Natural killer cell (primary cell): ENCODE results near the gene DNAJC5. TPM values are rescaled to one million over a fixed set of nuclear protein-coding genes. Genes with fewer than 3 reads are reported as not detected.
"Not testable (repeated sequence)": the region's sequence is repeated elsewhere in the genome, so short reads cannot be mapped to it uniquely, and the experiment has no call there.

Experiments
- ATAC-seq, 3 donors: fragments of 150-1000 bp in 2 of 3; fragments of 200-7000 bp in 1 of 3; cut with Tn5 transposase; 1 replicate in 1 of 3; 2 replicates in 2 of 3; pipeline ENCODE4 v1.10.0; 2021; ENCODE audit warnings: mild to moderate bottlenecking in 2 of 3, moderate library complexity in 2 of 3
- DNase-seq, 2 donors: peaks; one replicate each; pipeline versions ENCODE4 v3.0.0 to v3.0.0-alpha.2; 2013 to 2021; ENCODE audit warnings: mixed read lengths in 1 of 2
- H3K27ac ChIP-seq: one replicate; pipeline ENCODE4 v1.5.1; 2013; ENCODE audit warnings: mild to moderate bottlenecking, low read length
- H3K27me3 ChIP-seq: one replicate; pipeline ENCODE4 v1.6.1; 2013; ENCODE audit warnings: low read length; ENCODE audit not compliant: control insufficient read depth, insufficient read depth
- H3K36me3 ChIP-seq: one replicate; pipeline ENCODE4 v1.6.1; 2013; ENCODE audit warnings: low read length; ENCODE audit not compliant: control insufficient read depth, insufficient read depth
- H3K4me1 ChIP-seq: one replicate; pipeline ENCODE4 v1.6.1; 2013; ENCODE audit warnings: low read length; ENCODE audit not compliant: control insufficient read depth, insufficient read depth
- H3K4me3 ChIP-seq: one replicate; pipeline ENCODE4 v1.5.1; 2013; ENCODE audit warnings: low read length
- H3K9me3 ChIP-seq: one replicate; pipeline ENCODE4 v1.6.1; 2013; ENCODE audit warnings: low read length; ENCODE audit not compliant: control insufficient read depth, insufficient read depth
- H3K27ac Mint-ChIP-seq, 2 donors: one replicate each; pipeline ENCODE4 v1.8.0; 2022; ENCODE audit warnings: mild to moderate bottlenecking in 2 of 2, mixed read lengths in 2 of 2, moderate library complexity in 1 of 2
- H3K27me3 Mint-ChIP-seq, 2 donors: one replicate each; pipeline ENCODE4 v1.8.0; 2022; ENCODE audit warnings: low read depth in 2 of 2, mixed read lengths in 2 of 2
- H3K36me3 Mint-ChIP-seq: one replicate; pipeline ENCODE4 v1.8.0; 2022; ENCODE audit warnings: mixed read lengths
- H3K4me1 Mint-ChIP-seq, 2 donors: one replicate each; pipeline ENCODE4 v1.8.0; 2022; ENCODE audit warnings: mixed read lengths in 2 of 2
- H3K4me3 Mint-ChIP-seq: one replicate; pipeline ENCODE4 v1.8.0; 2022; ENCODE audit warnings: mild to moderate bottlenecking, moderate library complexity, mixed read lengths
- H3K9me3 Mint-ChIP-seq, 2 donors: one replicate each; pipeline ENCODE4 v1.8.0; 2022; ENCODE audit warnings: mixed read lengths in 2 of 2
- WGBS: methylation state at CpG from one replicate; pipeline ENCODE4 v1.1.7; 2013; ENCODE audit warnings: missing lambda C conversion rate; ENCODE audit not compliant: insufficient coverage; 5-methylcytosine and 5-hydroxymethylcytosine counted together
- intact Hi-C: fragments of 100-400 bp; cut with micrococcal nuclease; formaldehyde crosslinking; loops from one replicate; pipeline ENCODE4 v1.14.2; 2022
- total RNA-seq, 4 donors: library from RNA; stranded (reverse); fragments of 120-200 nt in 1 of 4; gene quantifications; one replicate each; pipeline versions ENCODE4 v1.2.3 to v1.2.4, GENCODE V29; 2013 to 2022
- TF ChIP-seq, protein P1 (sequence below): fragments of 200-600 bp; IDR thresholded peaks from one replicate; pipeline ENCODE4 v1.8.0; 2022; ENCODE audit warnings: antibody characterized with exemption

The DNAJC5 gene
- total RNA-seq, 3 donors from 2014 or later (not counting 1 experiment from before 2014, with no cell fraction given): 27.5 to 45.1 (median 42.8) TPM

DNA sequence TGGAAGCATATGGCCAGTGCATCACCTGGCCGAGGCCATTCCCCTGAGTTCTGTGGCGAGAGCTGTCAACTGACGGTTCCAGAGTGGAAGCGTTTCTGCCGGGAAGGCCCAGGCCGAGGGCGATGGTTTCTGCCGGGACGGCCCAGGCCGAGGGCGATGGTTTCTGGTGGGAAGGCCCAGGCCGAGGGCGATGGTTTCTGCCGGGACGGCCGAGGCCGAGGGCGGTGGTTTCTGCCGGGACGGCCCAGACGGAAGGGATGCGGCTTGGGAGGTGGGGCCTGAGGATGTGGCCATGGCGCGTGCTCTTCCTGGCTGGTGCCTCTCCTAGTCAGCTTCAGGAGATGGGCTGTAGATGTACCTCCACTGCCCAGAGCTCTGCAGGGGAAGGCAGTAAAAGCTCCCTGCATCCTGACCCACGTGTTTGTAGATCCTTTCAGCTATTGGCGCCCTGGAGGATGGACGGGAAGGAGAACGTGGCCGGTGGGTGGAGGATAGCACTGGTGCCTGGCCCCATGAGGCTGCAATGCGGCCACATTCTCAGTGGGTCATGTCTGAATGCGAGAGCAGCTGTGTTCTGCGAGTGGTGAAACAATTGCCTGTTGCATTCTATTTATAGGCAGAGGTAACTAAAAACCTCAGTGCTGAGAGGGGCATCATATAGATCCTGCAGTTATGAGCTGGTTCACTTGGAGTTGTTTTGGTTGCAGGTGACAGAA, 17.0 kb upstream of the DNAJC5 start:
- TF ChIP-seq, protein P1, sequence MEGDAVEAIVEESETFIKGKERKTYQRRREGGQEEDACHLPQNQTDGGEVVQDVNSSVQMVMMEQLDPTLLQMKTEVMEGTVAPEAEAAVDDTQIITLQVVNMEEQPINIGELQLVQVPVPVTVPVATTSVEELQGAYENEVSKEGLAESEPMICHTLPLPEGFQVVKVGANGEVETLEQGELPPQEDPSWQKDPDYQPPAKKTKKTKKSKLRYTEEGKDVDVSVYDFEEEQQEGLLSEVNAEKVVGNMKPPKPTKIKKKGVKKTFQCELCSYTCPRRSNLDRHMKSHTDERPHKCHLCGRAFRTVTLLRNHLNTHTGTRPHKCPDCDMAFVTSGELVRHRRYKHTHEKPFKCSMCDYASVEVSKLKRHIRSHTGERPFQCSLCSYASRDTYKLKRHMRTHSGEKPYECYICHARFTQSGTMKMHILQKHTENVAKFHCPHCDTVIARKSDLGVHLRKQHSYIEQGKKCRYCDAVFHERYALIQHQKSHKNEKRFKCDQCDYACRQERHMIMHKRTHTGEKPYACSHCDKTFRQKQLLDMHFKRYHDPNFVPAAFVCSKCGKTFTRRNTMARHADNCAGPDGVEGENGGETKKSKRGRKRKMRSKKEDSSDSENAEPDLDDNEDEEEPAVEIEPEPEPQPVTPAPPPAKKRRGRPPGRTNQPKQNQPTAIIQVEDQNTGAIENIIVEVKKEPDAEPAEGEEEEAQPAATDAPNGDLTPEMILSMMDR: no peak

DNA sequence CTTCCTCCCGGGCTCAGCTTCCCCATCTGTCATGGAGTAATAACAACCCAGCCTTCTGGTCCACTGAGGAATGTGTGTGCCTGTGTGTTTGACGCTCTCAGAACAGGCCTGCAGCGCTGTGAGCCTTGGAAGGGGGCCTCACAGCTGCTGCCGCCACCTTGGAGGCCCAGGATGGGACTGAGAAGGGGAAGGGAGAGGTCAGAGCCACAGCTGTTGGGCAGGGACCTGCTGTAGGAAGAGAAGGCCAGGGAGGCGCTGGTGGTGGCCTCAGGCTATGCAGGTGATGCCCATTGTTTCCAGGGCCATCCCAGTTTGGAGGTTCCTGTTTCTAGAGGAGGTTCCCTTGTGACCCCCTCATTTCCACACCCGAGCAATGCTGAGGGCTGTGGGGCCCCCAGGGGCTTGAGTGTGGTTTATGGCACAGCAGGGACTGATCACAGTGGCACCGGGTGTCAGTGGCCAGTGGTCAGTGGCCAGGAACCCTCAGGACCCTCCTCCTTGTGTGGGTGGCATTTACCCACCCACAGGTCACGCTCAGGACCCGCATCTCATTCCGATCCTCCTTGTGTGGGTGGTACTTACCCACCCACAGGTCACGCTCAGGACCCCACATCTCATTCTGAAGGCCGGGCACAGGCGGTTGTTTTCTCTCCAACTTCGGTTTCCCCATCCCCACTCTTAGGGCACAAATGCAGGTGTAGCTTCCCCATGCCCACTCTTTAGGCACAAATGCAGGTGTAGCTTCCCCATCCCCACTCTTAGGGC, 15.8 kb upstream of the DNAJC5 start:
- DNase-seq (no peak), ATAC-seq (no peak)
- Histone ChIP-seq H3K4me1 (no peaks in the 10 kb centered on the region), H3K4me3 (no peak overlapping the region), H3K27me3 (no peaks in the 10 kb centered on the region), H3K9me3 (no peaks in the 10 kb centered on the region), H3K36me3 (peaks cover 59% of the 10 kb centered on the region), H3K27ac (no peak overlapping the region)
- 95% methylated on average over 14 of the region's 14 CpGs for WGBS
- H3K36me3 Mint-ChIP-seq: peaks cover 10% of the 10 kb centered on the region
- H3K4me3 Mint-ChIP-seq: no peak overlapping the region
- no peak overlapping the region for H3K27ac Mint-ChIP-seq
- H3K4me1 Mint-ChIP-seq: peaks cover 4 to 11% of the 10 kb centered on the region in 2 donors
- intact Hi-C loops: no loop called here
- TF ChIP-seq, protein P1: no peak
- H3K27me3 Mint-ChIP-seq: no peaks in the 10 kb centered on the region
- H3K9me3 Mint-ChIP-seq: no peaks in the 10 kb centered on the region

More for the DNA sequence above, 17.0 kb upstream of the DNAJC5 start:
- 92% methylated on average over 32 of the region's 32 CpGs for WGBS
- Histone ChIP-seq H3K27me3 (no peaks in the 10 kb centered on the region), H3K9me3 (no peaks in the 10 kb centered on the region), H3K36me3 (peaks cover 54% of the 10 kb centered on the region), H3K4me3 (no peak overlapping the region), H3K4me1 (no peaks in the 10 kb centered on the region), H3K27ac (no peak overlapping the region)
- Mint-ChIP-seq H3K9me3 (no peaks in the 10 kb centered on the region), H3K36me3 (peaks cover 10% of the 10 kb centered on the region), H3K27me3 (no peaks in the 10 kb centered on the region), H3K4me3 (no peak overlapping the region), H3K4me1 (peaks cover 0 to 11% of the 10 kb centered on the region in 2 donors), H3K27ac (no peak overlapping the region)
- ATAC-seq (no peak), DNase-seq (no peak)
- intact Hi-C loops: no loop called here

DNA sequence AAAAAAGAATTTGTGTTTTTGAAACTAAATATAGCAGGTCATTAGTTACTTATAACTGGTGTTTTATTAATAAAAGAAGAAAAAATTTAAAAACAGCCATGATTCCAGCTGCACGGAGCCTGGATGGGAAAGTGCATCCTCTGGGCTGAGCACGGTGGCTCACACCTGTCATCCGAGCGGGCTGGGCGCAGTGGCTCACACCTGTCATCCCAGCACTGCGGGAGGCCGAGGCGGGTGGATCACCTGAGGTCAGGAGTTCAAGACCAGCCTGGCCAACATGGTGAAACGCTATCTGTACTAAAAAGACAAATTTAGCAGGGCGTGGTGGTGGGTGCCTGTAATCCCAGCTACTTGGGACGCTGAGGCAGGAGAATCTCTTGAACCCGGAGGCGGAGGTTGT, 14.0 kb upstream of the DNAJC5 start:
- Histone ChIP-seq H3K4me1 (peaks cover 13% of the 10 kb centered on the region), H3K36me3 (peaks cover 48% of the 10 kb centered on the region)
- H3K27me3 Mint-ChIP-seq, H3K4me3 ChIP-seq, H3K9me3 Mint-ChIP-seq, intact Hi-C loops, DNase-seq, H3K9me3 ChIP-seq, H3K4me3 Mint-ChIP-seq, H3K36me3 Mint-ChIP-seq, H3K27ac Mint-ChIP-seq, H3K27me3 ChIP-seq, ATAC-seq, H3K27ac ChIP-seq: not testable (repeated sequence)
- 98% methylated on average over 13 of the region's 13 CpGs for WGBS
- peaks cover 4 to 17% of the 10 kb centered on the region in 2 donors for H3K4me1 Mint-ChIP-seq

- H3K36me3 Mint-ChIP-seq: no peaks in the 10 kb centered on the region
- Histone ChIP-seq H3K4me3 (no peak overlapping the region), H3K9me3 (no peaks in the 10 kb centered on the region), H3K27me3 (no peaks in the 10 kb centered on the region), H3K27ac (no peak overlapping the region), H3K36me3 (peaks cover 42% of the 10 kb centered on the region), H3K4me1 (peaks cover 13% of the 10 kb centered on the region)
- TF ChIP-seq, protein P1: no peak
- H3K27me3 Mint-ChIP-seq: no peaks in the 10 kb centered on the region
- peaks cover 4 to 12% of the 10 kb centered on the region in 2 donors for H3K4me1 Mint-ChIP-seq
- no peaks in the 10 kb centered on the region for H3K9me3 Mint-ChIP-seq
- no peak overlapping the region for H3K27ac Mint-ChIP-seq
- ATAC-seq (no peak), DNase-seq (no peak)
- intact Hi-C loops: no loop called here
- H3K4me3 Mint-ChIP-seq: no peak overlapping the region
- whole genome bisulfite sequencing: 96% methylated on average over 19 of the region's 19 CpGs
Observed at GRCh38 chr20:63881451-63882226, 13.3 kb upstream of the DNAJC5 start.
